AG04450 (cell line): ENCODE data around the gene LRP1. TPM values are rescaled to one million over a fixed set of nuclear protein-coding genes. Genes with fewer than 3 reads are reported as not detected.

Experiments
- CTCF ChIA-PET: fragments of 300-600, 350-600 bp; formaldehyde crosslinking; extraction: SDS; loops from one replicate; lab custom pipeline; 2022; ENCODE audit warnings: antibody characterized with exemption, inconsistent platforms; lab: Charles Lee
- POLR2A ChIA-PET: fragments of 350-600 bp; formaldehyde crosslinking; extraction: SDS; loops from one replicate; lab custom pipeline; 2021; ENCODE audit warnings: antibody characterized with exemption, inconsistent platforms; lab: Yijun Ruan, JAX
- DNase-seq: peaks from one replicate; pipeline ENCODE4 v3.0.0-alpha.2; 2011; ENCODE audit warnings: low read depth, low spot score
- H3K27ac ChIP-seq: one replicate; pipeline ENCODE4 v1.5.1; 2012; ENCODE audit warnings: low read depth, low read length, control low read depth
- H3K27me3 ChIP-seq: one replicate; pipeline ENCODE4 v1.6.0; 2012; ENCODE audit warnings: low read length; ENCODE audit not compliant: control insufficient read depth, insufficient read depth
- H3K4me3 ChIP-seq: 2 replicates; pipeline ENCODE4 v1.5.1; 2011; ENCODE audit warnings: mild to moderate bottlenecking, low read depth, low read length, control low read depth
- H3K9me3 ChIP-seq: 2 replicates; pipeline ENCODE4 v1.5.1; 2012; ENCODE audit warnings: low read length; ENCODE audit not compliant: control insufficient read depth, insufficient read depth
- polyA plus RNA-seq: library from polyadenylated mRNA; depleted of rRNA; stranded (reverse); fragments of >200 nt; gene quantifications from 2 replicates; pipeline ENCODE4 v1.2.3, GENCODE V29; 2011
- TF ChIP-seq, protein P1 (sequence below): IDR thresholded peaks from 2 replicates; pipeline ENCODE4 v1.5.1; 2011; ENCODE audit warnings: low read depth, low read length, control low read depth, inconsistent platforms

Gene LRP1
- polyA plus RNA-seq, 1 experiment = 49.9 TPM

DNA sequence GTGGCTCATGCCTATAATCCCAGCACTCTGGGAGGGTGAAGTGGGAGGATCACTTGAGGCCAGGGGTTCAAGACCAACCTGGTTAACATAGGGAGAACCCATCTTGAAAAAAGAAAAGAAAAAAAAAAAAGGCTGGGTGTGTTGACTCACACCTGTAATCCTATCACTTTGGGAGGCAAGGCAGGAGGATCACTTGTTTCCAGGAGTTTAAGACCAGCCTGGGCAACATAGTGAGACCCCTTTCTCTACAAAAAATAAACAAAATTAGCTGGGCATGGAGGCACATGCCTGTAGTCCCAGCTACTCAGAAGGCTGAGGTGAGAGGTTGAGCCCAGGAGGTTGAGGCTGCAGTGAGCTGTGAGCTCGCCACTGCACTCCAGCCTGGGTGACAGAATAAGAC lies 42.1 kb downstream of the LRP1 start:
- no peak for DNase-seq
- H3K27me3 ChIP-seq = no peaks in the 10 kb centered on the region
- no peak overlapping the region for H3K27ac ChIP-seq
- H3K4me3 ChIP-seq = no peak overlapping the region
- POLR2A ChIA-PET = interaction anchor here (0.5 to 0.8 kb wide), 2 partner anchors 42 to 613 kb away, joined by 3 to 4 read pairs; partner anchors contain the start of gene LRP1
- H3K9me3 ChIP-seq = no peaks in the 10 kb centered on the region
- CTCF ChIA-PET = interaction anchor here (1.5 kb wide), 1 partner anchor 47 kb away, joined by 10 read pairs; no protein-coding TSS in a partner anchor
- TF ChIP-seq, protein P1, sequence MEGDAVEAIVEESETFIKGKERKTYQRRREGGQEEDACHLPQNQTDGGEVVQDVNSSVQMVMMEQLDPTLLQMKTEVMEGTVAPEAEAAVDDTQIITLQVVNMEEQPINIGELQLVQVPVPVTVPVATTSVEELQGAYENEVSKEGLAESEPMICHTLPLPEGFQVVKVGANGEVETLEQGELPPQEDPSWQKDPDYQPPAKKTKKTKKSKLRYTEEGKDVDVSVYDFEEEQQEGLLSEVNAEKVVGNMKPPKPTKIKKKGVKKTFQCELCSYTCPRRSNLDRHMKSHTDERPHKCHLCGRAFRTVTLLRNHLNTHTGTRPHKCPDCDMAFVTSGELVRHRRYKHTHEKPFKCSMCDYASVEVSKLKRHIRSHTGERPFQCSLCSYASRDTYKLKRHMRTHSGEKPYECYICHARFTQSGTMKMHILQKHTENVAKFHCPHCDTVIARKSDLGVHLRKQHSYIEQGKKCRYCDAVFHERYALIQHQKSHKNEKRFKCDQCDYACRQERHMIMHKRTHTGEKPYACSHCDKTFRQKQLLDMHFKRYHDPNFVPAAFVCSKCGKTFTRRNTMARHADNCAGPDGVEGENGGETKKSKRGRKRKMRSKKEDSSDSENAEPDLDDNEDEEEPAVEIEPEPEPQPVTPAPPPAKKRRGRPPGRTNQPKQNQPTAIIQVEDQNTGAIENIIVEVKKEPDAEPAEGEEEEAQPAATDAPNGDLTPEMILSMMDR = no peak

DNA sequence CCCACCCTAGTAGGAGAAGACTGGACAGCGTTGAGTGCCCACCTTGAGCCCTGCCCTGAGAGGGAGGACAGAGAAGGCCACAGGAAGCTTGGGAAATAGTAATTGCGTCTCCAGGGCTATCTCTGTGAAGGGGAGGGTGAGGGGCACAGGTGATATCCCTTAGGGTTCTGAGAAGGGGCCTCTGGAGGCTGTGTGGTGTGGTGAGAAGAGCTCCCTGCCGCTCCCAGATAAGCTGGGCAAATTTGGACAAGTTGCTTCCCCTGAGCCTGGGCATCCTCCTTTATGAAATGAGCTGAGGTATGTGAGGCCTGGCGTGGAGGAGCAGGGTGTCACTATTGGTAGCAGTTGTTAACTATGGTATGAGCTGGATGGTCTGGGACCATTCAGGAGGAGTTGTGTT lies 42.6 kb downstream of the LRP1 start:
- TF ChIP-seq, protein P1 = no peak

DNA sequence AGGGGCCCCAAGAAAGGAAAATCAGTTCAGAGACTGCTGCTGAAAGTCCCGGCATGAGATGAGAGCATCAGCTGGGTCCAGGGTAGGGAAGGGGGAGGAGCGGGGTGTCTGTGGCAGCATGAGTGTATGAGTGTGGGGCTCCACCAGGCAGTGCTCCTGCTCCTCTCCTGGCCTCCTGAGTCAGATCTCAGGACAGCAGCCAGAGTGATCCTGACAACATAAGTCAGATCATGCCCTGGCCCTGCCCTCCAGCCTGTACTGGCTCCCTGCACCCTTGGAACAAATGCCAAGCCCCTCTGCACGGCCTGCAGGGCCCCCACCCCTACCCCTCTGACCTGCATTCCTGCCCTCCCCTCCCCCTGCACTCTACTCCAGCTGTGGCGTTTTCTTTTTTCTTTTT lies 43.4 kb downstream of the LRP1 start:
- TF ChIP-seq, protein P1 = no peak
- DNase-seq = peak; percentile 42
- POLR2A ChIA-PET = interaction anchor here (1.0 to 1.6 kb wide), 4 partner anchors 10 to 58 kb away, joined by 3 to 9 read pairs (median 6); partner anchors contain the start of genes LRP1 and SHMT2
- Histone ChIP-seq H3K27me3 (no peaks in the 10 kb centered on the region), H3K4me3 (no peak overlapping the region), H3K9me3 (no peaks in the 10 kb centered on the region), H3K27ac (peak overlapping the region; percentile 39)
- CTCF ChIA-PET = interaction anchor here (0.6 to 1.5 kb wide), 5 partner anchors 44 to 103 kb away, joined by 3 to 10 read pairs (median 6); partner anchors contain the start of gene LRP1

More for the DNA sequence above, 42.6 kb downstream of the LRP1 start:
- ChIA-PET CTCF (interaction anchor here (1.5 kb wide), 2 partner anchors 47 to 77 kb away, joined by 6 to 10 read pairs; no protein-coding TSS in a partner anchor), POLR2A (interaction anchor here (0.5 to 1.4 kb wide), 4 partner anchors 10 to 614 kb away, joined by 3 to 4 read pairs (median 4); partner anchors contain the start of genes LRP1 and SHMT2)
- DNase-seq = no peak
- Histone ChIP-seq H3K4me3 (no peak overlapping the region), H3K9me3 (no peaks in the 10 kb centered on the region), H3K27ac (peak overlapping the region; percentile 57), H3K27me3 (no peaks in the 10 kb centered on the region)

DNA sequence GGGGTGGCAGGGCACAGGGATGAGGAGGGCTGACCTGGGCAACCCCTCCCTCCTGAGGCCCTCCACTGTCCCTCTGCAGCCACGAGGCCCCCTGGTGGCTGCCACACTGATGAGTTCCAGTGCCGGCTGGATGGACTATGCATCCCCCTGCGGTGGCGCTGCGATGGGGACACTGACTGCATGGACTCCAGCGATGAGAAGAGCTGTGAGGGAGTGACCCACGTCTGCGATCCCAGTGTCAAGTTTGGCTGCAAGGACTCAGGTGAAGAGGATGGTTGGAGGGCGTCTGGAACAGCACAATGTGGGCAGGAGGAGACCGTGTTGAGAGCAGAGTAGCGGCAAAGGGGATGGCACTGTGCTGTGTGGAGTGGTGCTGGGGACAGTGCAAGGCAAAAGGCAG lies 44.8 kb downstream of the LRP1 start:
- POLR2A ChIA-PET = interaction anchor here (0.7 to 1.6 kb wide), 2 partner anchors 45 to 104 kb away, joined by 3 to 7 read pairs; partner anchors contain the start of gene LRP1
- H3K4me3 ChIP-seq = no peak overlapping the region
- H3K9me3 ChIP-seq = no peaks in the 10 kb centered on the region
- TF ChIP-seq, protein P1 = peak; percentile 63
- DNase-seq = no peak
- CTCF ChIA-PET = interaction anchor here (0.8 to 2.4 kb wide), 7 partner anchors 10 to 104 kb away, joined by 3 to 27 read pairs (median 3); partner anchors contain the start of gene LRP1
- H3K27me3 ChIP-seq = no peaks in the 10 kb centered on the region
- no peak overlapping the region for H3K27ac ChIP-seq

DNA sequence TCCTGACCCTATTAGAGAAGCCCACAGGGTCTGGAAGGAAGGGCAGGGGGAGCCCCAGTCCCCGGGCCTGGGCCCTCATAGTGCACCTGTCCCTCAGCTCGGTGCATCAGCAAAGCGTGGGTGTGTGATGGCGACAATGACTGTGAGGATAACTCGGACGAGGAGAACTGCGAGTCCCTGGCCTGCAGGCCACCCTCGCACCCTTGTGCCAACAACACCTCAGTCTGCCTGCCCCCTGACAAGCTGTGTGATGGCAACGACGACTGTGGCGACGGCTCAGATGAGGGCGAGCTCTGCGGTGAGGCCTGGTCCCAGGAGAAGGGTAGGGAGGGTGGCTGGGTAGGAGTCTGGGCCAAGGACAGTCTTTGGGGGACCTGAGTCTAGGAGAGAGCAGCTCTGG lies 45.4 kb downstream of the LRP1 start:
- no peaks in the 10 kb centered on the region for H3K27me3 ChIP-seq
- no peak overlapping the region for H3K4me3 ChIP-seq
- DNase-seq = no peak
- H3K9me3 ChIP-seq = no peaks in the 10 kb centered on the region
- POLR2A ChIA-PET = interaction anchor here (0.7 kb wide), 1 partner anchor 105 kb away, joined by 3 read pairs; no protein-coding TSS in a partner anchor
- H3K27ac ChIP-seq = no peak overlapping the region
- TF ChIP-seq, protein P1 = no peak
- CTCF ChIA-PET = interaction anchor here (0.8 to 2.4 kb wide), 7 partner anchors 10 to 104 kb away, joined by 3 to 27 read pairs (median 3); partner anchors contain the start of gene LRP1
